Cardiac muscle cell (in vitro differentiated cells and primary cell): ENCODE measurements around the gene TOX2. TPM values are rescaled to one million over a fixed set of nuclear protein-coding genes. Genes with fewer than 3 reads are reported as not detected.

Experiments used
- DNase-seq, 2 donors: peaks; one replicate each; pipeline versions ENCODE4 v3.0.0 to v3.0.0-alpha.2; 2010 to 2017; ENCODE audit warnings: low read depth in 1 of 2, low spot score in 1 of 2
- H3K27ac ChIP-seq: fragments of 200-600 bp; sonication (generic); 2 replicates; pipeline ENCODE4 v1.5.1; 2016
- H3K27me3 ChIP-seq: fragments of 200-600 bp; sonication (generic); 2 replicates; pipeline ENCODE4 v1.6.0; 2016; ENCODE audit warnings: control low read depth
- H3K36me3 ChIP-seq: fragments of 200-600 bp; sonication (generic); 2 replicates; pipeline ENCODE4 v1.5.1; 2016; ENCODE audit warnings: control low read depth
- H3K4me1 ChIP-seq: fragments of 200-600 bp; sonication (generic); 2 replicates; pipeline ENCODE4 v1.8.1; 2017; ENCODE audit warnings: low read depth, mild to moderate bottlenecking, mixed run types
- H3K4me3 ChIP-seq: fragments of 200-600 bp; sonication (generic); 2 replicates; pipeline ENCODE4 v1.5.1; 2016; ENCODE audit warnings: mild to moderate bottlenecking
- H3K9me3 ChIP-seq: fragments of 200-600 bp; sonication (generic); 2 replicates; pipeline ENCODE4 v1.5.1; 2017; ENCODE audit warnings: low read depth, mild to moderate bottlenecking, control low read depth
- CTCF ChIP-seq: IDR thresholded peaks from 2 replicates; pipeline ENCODE4 v1.5.1; 2012; ENCODE audit warnings: low read depth, mild to moderate bottlenecking, low read length
- polyA plus RNA-seq: library from polyadenylated mRNA; unstranded; fragments of >200 nt; fragmentation: Nextera tagmentation; extraction: Ambion mirVana; gene quantifications from 2 replicates; pipeline ENCODE4 v1.2.1, GENCODE V29; 2016
- total RNA-seq: library from RNA; depleted of rRNA; stranded (reverse); fragments of >200 nt; gene quantifications from 2 replicates; pipeline ENCODE4 v1.2.3, GENCODE V29; 2016

TOX2 gene
- total and polyA plus RNA-seq, 2 experiments from 2014 or later: 0.09 to 0.32 TPM

- Histone ChIP-seq H3K36me3 (no peaks in the 10 kb centered on the region), H3K9me3 (no peaks in the 10 kb centered on the region), H3K4me3 (peak overlapping the region; percentile 61), H3K4me1 (no peaks in the 10 kb centered on the region), H3K27ac (no peak overlapping the region), H3K27me3 (peaks cover 69% of the 10 kb centered on the region)
- DNase-seq: peak in 1 of 2 donors; percentile 60
- TF ChIP-seq CTCF: no peak
Measured at GRCh38 chr20:43916073-43916880, 1.6 kb downstream of the TOX2 start.

DNA sequence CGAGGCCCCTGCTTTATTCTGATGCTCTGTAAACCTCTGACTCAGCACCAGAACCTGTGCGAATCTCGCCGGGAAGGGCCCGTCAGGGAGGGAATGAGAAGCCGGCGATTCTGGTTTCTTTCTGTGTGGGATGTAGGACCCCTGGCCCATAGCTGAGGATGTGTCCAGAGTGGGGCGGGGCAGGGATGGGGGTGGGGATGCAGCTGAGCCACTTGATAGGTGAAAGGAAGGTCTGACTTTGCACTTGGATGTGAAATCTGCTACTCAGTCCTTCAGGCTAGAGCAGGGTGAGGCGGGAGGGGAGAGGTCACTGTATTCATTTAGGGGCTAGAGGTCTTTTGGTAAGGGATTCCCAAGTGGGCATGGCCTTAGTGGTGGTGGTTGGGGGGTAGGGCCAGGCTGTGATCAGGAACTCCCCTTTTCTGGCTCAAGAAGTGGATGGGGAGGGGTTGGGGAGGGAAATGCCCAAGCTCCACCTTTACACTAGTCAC lies 2.3 kb downstream of the TOX2 start:
- Histone ChIP-seq H3K9me3 (no peaks in the 10 kb centered on the region), H3K27me3 (peaks cover 72% of the 10 kb centered on the region), H3K27ac (no peak overlapping the region), H3K4me1 (no peaks in the 10 kb centered on the region), H3K36me3 (no peaks in the 10 kb centered on the region), H3K4me3 (no peak overlapping the region)
- TF ChIP-seq CTCF: no peak
- DNase-seq: no peak

- H3K36me3 ChIP-seq: no peaks in the 10 kb centered on the region
- H3K4me3 ChIP-seq: no peak overlapping the region
- no peaks in the 10 kb centered on the region for H3K9me3 ChIP-seq
- no peak for TF ChIP-seq CTCF
- H3K27me3 ChIP-seq: peaks cover 77% of the 10 kb centered on the region
- H3K27ac ChIP-seq: no peak overlapping the region
- H3K4me1 ChIP-seq: no peaks in the 10 kb centered on the region
- no peak for DNase-seq
Measured at GRCh38 chr20:43917380-43917779, 2.7 kb downstream of the TOX2 start.

DNA sequence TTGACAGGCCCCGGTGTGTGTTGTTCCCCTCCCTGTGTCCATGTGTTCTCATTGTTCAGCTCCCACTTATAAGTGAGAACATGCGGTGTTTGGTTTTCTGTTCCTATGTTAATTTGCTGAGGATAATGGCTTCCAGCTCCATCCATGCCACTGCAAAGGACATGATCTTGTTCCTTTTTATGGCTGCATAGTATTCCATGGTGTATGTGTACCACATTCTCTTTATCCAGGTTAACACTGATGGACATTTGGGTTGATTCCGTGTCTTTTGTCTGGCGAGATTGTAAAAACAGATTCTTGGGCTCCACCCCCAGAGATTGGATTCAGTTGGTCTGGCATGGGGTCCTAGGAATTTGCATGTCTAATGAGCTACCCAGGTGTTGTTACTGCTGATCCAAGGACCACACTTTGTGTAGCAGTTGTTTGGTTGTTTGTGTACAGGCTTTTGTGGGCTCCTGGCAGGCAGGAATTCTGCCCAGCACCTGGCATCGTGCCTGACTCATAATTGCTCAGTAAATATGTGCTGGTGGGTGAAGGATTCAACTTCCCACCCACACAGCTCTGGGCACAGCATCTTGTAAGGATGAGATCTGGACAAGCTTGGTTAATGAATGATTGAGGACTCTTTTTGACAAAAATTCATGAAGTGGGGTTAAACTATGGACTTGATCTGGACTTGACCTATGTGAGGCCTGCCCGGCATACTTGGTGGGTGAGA lies 5.2 kb downstream of the TOX2 start:
- Histone ChIP-seq H3K9me3 (no peaks in the 10 kb centered on the region), H3K4me3 (no peak overlapping the region), H3K4me1 (no peaks in the 10 kb centered on the region), H3K36me3 (no peaks in the 10 kb centered on the region), H3K27me3 (peaks cover 83% of the 10 kb centered on the region), H3K27ac (no peak overlapping the region)
- no peak for DNase-seq
- no peak for TF ChIP-seq CTCF

GRCh38 chr20:43920797-43921196 lies 6.1 kb downstream of the TOX2 start:
- Histone ChIP-seq H3K4me1 (no peaks in the 10 kb centered on the region), H3K27me3 (peaks cover 74% of the 10 kb centered on the region), H3K27ac (no peak overlapping the region), H3K36me3 (no peaks in the 10 kb centered on the region), H3K9me3 (no peaks in the 10 kb centered on the region), H3K4me3 (no peak overlapping the region)
- TF ChIP-seq CTCF: no peak
- no peak for DNase-seq
